Endometrial microvascular endothelial cells (primary cell): ENCODE results near the gene ATP6AP2. TPM values are rescaled to one million over a fixed set of nuclear protein-coding genes. Genes with fewer than 3 reads are reported as not detected.
"Not testable (repeated sequence)": the region's sequence is repeated elsewhere in the genome, so short reads cannot be mapped to it uniquely, and the experiment has no call there.

Experiments used
- in situ Hi-C: cut with HindIII; loops from 2 replicates; pipeline ENCODE4 v1.10.0; 2017; ENCODE audit warnings: low sequenced_read_pairs, low pct_unique_long_range_greater_than_20kb; ENCODE audit errors: inconsistent ontology term
- total RNA-seq: library from RNA; depleted of rRNA; stranded (reverse); fragments of >200 nt; gene quantifications from one replicate; pipeline ENCODE4 v1.2.3, GENCODE V29; 2015; ENCODE audit errors: inconsistent ontology term

ATP6AP2 gene
- 118 TPM for total RNA-seq

GRCh38 chrX:40580537-40581335 is at the start of gene ATP6AP2:
ATP6AP2 (plus strand) TSS chrX:40580970; CDS start chrX:40581066, 96 bp downstream.
- in situ Hi-C loops, result no loop called here

GRCh38 chrX:40531056-40531826 is 49.5 kb upstream of the ATP6AP2 start:
- in situ Hi-C loops, result no loop called here

- in situ Hi-C loops, result no loop called here
Measured at GRCh38 chrX:40537310-40537709, 43.5 kb upstream of the ATP6AP2 start.

- in situ Hi-C loops, result no loop called here
Measured at GRCh38 chrX:40538406-40538805, 42.4 kb upstream of the ATP6AP2 start.

- in situ Hi-C loops, result no loop called here
Measured at GRCh38 chrX:40539214-40540142, 41.3 kb upstream of the ATP6AP2 start.

- in situ Hi-C loops, result no loop called here
Measured at GRCh38 chrX:40542208-40542607, 38.6 kb upstream of the ATP6AP2 start.

GRCh38 chrX:40542972-40543371 is 37.8 kb upstream of the ATP6AP2 start:
- in situ Hi-C loops, result no loop called here

- in situ Hi-C loops, result no loop called here
Measured at GRCh38 chrX:40543661-40544328, 37.0 kb upstream of the ATP6AP2 start.

GRCh38 chrX:40544343-40545266 is 36.2 kb upstream of the ATP6AP2 start:
- in situ Hi-C loops, result no loop called here

GRCh38 chrX:40546870-40547269 is 33.9 kb upstream of the ATP6AP2 start:
- in situ Hi-C loops, result no loop called here

- in situ Hi-C loops, result no loop called here
Measured at GRCh38 chrX:40550066-40550465, 30.7 kb upstream of the ATP6AP2 start.

GRCh38 chrX:40552768-40553167 is 28.0 kb upstream of the ATP6AP2 start:
- in situ Hi-C loops, result no loop called here

GRCh38 chrX:40558590-40558989 is 22.2 kb upstream of the ATP6AP2 start:
- in situ Hi-C loops, result no loop called here

- in situ Hi-C loops, result no loop called here
Measured at GRCh38 chrX:40563784-40564183, 17.0 kb upstream of the ATP6AP2 start.

- in situ Hi-C loops, result no loop called here
Measured at GRCh38 chrX:40564447-40564846, 16.3 kb upstream of the ATP6AP2 start.

- in situ Hi-C loops, result no loop called here
Measured at GRCh38 chrX:40570346-40571093, 10.2 kb upstream of the ATP6AP2 start.

GRCh38 chrX:40571164-40571563 is 9.6 kb upstream of the ATP6AP2 start:
- in situ Hi-C loops, result not testable (repeated sequence)
